Stimulated activated CD8-positive, alpha-beta memory T cell treated with anti-CD3 and anti-CD28 coated beads, Interleukin-15, amount 100 ng/mL, for 4 hours (primary cell): ENCODE data around the gene CTDSP2.
A peak's percentile ranks its signal among the peaks of the same experiment; 100 is the strongest.
"Not testable (repeated sequence)": the region's sequence is repeated elsewhere in the genome, so short reads cannot be mapped to it uniquely, and the experiment has no call there.

ENCODE experiments used
- DNase-seq, 2 donors: peaks; one replicate each; pipeline ENCODE4 v3.0.0-alpha.2; 2020; ENCODE audit warnings: low read depth in 2 of 2

The CTDSP2 gene

GRCh38 chr12:57852620-57853500 is 6.3 kb upstream of the CTDSP2 start:
- DNase-seq, result no peak

GRCh38 chr12:57852200-57852599 is 5.7 kb upstream of the CTDSP2 start:
- DNase-seq, result no peak

- DNase-seq, result no peak
Measured at GRCh38 chr12:57851552-57851951, 5.0 kb upstream of the CTDSP2 start.

- no peak for DNase-seq
Measured at GRCh38 chr12:57850854-57851430, 4.4 kb upstream of the CTDSP2 start.

GRCh38 chr12:57849447-57849846 is 2.9 kb upstream of the CTDSP2 start:
- not testable (repeated sequence) for DNase-seq

- no peak for DNase-seq
Measured at GRCh38 chr12:57849035-57849434, 2.5 kb upstream of the CTDSP2 start.

GRCh38 chr12:57848208-57848607 is 1.7 kb upstream of the CTDSP2 start:
- DNase-seq, result no peak

- no peak for DNase-seq
Measured at GRCh38 chr12:57846285-57846576, 298 bp downstream of the CTDSP2 start.

GRCh38 chr12:57845478-57846284 is 848 bp downstream of the CTDSP2 start:
- peak in 1 of 2 donors; percentile 31 for DNase-seq

GRCh38 chr12:57844709-57845477 is 1.6 kb downstream of the CTDSP2 start:
- DNase-seq, result no peak

- no peak for DNase-seq
Measured at GRCh38 chr12:57842342-57843294, 3.9 kb downstream of the CTDSP2 start.

GRCh38 chr12:57841445-57841844 is 5.1 kb downstream of the CTDSP2 start:
- no peak for DNase-seq

GRCh38 chr12:57840726-57841125 is 5.8 kb downstream of the CTDSP2 start:
- DNase-seq, result no peak

GRCh38 chr12:57839996-57840395 is 6.5 kb downstream of the CTDSP2 start:
- DNase-seq, result no peak

- no peak for DNase-seq
Measured at GRCh38 chr12:57838594-57839302, 7.8 kb downstream of the CTDSP2 start.

GRCh38 chr12:57837864-57838562 is 8.5 kb downstream of the CTDSP2 start:
- no peak for DNase-seq

- DNase-seq, result no peak
Measured at GRCh38 chr12:57836442-57837375, 9.8 kb downstream of the CTDSP2 start.
